ENCODE measurements around the gene EIF5AL1.

DNA sequence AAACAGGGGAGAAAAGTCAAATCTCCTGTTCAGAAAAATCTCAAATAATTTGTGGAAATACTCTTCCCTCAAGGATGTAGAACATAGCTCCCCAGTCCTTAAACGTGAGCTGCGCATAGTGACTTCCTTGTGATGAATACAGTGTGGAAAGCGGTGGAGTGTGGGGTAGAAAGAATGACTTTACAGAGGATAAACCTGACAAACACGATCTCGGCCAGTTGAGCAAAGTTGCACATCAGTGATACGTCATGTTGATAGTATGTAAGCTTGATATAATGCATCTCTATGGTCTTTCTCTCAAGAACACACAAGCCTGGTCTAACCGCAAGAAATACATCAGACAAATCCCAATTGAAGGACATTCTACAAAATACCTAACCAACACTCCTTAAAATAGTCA, 34.9 kb upstream of the EIF5AL1 start:
- no peak for TF ChIP-seq EZH2 (IDR thresholded peaks at IDR 0.05; ENCODE audit: low read depth, unreplicated experiment)
- TF ChIP-seq, protein P1, sequence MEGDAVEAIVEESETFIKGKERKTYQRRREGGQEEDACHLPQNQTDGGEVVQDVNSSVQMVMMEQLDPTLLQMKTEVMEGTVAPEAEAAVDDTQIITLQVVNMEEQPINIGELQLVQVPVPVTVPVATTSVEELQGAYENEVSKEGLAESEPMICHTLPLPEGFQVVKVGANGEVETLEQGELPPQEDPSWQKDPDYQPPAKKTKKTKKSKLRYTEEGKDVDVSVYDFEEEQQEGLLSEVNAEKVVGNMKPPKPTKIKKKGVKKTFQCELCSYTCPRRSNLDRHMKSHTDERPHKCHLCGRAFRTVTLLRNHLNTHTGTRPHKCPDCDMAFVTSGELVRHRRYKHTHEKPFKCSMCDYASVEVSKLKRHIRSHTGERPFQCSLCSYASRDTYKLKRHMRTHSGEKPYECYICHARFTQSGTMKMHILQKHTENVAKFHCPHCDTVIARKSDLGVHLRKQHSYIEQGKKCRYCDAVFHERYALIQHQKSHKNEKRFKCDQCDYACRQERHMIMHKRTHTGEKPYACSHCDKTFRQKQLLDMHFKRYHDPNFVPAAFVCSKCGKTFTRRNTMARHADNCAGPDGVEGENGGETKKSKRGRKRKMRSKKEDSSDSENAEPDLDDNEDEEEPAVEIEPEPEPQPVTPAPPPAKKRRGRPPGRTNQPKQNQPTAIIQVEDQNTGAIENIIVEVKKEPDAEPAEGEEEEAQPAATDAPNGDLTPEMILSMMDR (conservative IDR thresholded peaks at IDR 0.05; ENCODE audit: low read depth in 2 of 2) = no peak
- TF ChIP-seq, protein P2, sequence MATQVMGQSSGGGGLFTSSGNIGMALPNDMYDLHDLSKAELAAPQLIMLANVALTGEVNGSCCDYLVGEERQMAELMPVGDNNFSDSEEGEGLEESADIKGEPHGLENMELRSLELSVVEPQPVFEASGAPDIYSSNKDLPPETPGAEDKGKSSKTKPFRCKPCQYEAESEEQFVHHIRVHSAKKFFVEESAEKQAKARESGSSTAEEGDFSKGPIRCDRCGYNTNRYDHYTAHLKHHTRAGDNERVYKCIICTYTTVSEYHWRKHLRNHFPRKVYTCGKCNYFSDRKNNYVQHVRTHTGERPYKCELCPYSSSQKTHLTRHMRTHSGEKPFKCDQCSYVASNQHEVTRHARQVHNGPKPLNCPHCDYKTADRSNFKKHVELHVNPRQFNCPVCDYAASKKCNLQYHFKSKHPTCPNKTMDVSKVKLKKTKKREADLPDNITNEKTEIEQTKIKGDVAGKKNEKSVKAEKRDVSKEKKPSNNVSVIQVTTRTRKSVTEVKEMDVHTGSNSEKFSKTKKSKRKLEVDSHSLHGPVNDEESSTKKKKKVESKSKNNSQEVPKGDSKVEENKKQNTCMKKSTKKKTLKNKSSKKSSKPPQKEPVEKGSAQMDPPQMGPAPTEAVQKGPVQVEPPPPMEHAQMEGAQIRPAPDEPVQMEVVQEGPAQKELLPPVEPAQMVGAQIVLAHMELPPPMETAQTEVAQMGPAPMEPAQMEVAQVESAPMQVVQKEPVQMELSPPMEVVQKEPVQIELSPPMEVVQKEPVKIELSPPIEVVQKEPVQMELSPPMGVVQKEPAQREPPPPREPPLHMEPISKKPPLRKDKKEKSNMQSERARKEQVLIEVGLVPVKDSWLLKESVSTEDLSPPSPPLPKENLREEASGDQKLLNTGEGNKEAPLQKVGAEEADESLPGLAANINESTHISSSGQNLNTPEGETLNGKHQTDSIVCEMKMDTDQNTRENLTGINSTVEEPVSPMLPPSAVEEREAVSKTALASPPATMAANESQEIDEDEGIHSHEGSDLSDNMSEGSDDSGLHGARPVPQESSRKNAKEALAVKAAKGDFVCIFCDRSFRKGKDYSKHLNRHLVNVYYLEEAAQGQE (IDR thresholded peaks at IDR 0.05; ENCODE audit: unreplicated experiment) = no peak
- TF ChIP-seq POLR2AphosphoS5 (IDR thresholded peaks at IDR 0.05; ENCODE audit: low read depth) = no peak
- TF ChIP-seq CREB1 (CRISPR knock-in tag; IDR thresholded peaks at IDR 0.05; ENCODE audit: low read depth) = no peak
- no peak for TF ChIP-seq ZNF114 (CRISPR knock-in tag; IDR thresholded peaks at IDR 0.05)
- TF ChIP-seq JUNB (IDR thresholded peaks at IDR 0.05; ENCODE audit: unreplicated experiment) = no peak
- TF ChIP-seq STAT1 (IDR thresholded peaks at IDR 0.05; ENCODE audit: unreplicated experiment) = no peak
